ENCODE results near the gene NHSL1.

Gene NHSL1

DNA sequence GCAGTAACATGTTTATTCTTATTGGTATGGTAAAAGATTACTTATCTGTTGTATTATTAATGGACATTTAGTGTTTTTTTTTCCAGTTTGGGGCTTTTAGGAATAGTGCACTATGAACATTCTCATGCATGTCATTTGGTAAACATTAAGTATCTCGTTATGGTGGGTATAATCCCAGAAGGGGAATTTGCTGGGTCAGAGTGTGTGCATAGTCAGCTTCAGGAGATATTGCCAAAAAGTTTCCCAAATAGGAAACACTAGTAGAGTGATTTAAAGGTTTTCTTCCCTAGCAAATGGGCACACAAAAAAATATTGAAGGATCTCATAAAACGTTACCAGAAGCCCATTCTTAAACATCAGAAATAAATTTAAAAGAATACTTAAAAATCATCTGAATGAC lies 25.2 kb upstream of the NHSL1 start:
- DNase-seq (ENCODE audit: low read depth in 2 of 2): no peak

DNA sequence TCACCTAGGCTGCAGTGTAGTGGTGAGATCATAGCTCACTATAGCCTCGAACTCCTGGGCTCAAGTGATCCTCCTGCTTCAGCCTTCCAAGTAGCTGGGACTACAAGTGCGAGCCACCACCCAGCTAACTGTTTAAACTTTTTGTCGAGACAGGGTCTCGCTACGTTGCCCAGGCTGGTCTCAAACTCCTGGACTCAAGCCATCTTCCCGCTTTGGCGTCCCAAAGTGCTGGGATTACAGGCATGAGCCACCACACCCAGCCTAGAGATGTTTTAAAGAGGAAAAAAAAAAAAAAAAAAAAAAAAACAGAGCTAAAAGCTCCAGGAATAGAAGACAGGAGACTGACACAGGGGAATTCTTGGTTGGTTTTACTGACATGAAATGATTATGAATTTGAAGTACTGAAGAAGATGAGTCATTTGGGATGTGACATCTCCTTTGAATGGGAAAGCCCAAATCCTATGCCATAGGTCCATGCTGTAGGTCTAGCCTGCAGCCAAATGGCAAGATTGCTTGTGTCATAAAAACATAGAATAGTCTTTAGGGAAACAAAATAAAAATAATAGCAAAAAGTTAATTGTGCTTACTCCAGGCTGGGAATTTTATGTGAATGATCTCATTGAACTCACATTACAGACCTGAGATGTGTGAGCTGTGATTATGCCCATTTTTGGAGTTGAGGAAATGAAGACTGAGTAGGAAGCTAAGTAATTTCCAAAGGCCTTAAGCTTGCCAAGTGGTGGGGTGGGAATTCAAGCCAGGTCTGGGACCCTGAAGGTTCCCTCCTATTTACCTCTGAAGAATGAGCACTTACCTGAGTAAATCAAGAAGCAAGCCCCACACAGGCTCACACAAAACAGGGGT lies 24.3 kb upstream of the NHSL1 start:
- no peak for DNase-seq (ENCODE audit: low read depth in 2 of 2)

DNA sequence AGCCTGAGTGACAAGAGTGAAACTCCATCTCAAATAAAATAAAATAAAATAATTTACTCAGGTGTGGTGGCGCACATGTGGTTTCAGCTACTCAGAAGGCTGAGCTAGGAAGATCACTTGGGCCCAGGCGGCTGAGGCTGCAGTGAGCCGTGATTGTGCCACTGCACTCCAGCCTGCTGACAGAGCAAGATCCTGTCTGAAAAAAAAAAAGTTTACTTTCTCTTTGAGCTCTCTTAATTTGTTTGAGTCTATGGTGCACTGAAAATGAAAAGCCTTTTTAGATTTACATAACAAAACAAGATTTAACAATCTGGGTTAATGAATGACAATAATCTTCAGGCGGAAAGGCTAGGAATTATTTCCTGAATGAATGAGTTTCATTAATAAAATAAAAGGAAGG lies 23.3 kb upstream of the NHSL1 start:
- no peak for DNase-seq (ENCODE audit: low read depth in 2 of 2)

DNA sequence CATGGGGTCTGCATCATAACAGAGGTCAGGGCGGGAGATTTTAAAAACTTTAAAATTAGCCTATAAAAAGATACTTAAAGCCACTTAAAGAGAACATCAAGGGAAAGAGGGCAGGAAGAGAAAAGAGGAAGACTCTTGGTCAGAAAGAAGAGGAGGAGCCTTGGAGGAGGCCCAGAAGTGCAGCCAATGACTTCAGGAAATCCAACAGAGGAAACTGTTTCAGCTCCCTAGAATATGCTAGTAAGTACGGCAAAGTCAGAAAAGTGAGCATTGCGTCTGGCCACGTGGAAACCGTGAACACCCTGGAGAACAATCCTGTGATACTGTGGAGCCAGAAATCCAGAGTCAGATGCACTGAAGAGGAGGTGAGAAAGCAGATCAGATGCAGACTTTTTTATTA lies 22.5 kb upstream of the NHSL1 start:
- no peak for DNase-seq (ENCODE audit: low read depth in 2 of 2)

DNA sequence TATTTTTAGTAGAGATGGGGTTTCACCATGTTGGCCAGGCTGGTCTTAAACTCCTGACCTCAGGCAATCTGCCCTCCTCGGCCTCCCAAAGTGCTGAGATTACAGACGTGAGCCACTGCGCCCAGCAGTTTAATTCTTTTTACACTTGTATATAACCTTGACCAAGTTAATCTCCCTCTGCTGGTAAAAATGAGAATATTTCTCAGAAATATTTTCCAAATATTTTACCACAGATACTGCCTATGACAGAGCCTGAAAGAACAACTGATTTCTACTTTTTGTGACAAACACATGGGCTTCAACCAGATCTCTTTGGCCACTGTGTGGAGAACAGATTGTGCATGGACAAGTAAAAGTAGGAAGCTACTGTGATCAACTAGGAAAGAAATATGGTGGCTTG lies 21.2 kb upstream of the NHSL1 start:
- DNase-seq (ENCODE audit: low read depth in 2 of 2): no peak

DNA sequence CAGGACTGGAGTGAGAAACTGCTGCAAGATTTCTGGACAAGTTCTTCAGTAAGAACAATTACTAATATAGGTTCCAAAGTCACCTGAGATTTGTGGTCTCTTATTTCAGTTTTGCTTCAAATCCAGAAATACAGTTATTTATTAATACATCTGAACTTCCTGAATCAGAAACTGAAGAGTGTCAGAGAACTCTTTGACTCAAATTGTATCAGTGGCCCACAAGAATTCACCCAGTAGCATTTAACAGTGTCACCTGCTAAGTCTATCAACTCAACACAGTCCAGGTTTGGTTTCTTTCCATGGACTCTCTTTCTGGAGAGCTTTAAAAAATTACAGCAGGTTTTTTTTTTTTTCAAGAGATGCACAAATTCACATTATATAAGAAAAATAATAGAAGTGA lies 18.8 kb upstream of the NHSL1 start:
- no peak for DNase-seq (ENCODE audit: low read depth in 2 of 2)

DNA sequence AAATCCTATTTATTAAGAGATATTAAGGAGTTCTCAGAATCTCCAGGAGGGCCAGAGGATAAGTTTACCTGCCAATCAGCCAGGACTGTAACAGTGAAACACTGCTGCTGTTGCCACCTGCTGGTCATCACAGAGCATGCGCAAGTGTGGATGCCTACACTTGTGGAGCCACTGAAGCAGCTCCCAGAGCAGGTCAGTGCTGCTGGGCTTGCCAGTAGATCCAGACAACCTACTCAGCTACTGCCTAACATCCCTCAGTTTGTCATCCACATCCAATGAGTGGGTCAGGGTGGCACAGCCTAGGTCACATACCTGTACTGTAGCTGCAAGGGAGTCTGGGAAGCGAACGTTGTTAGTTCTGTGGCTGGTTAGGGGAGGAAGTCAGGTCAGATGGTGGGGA lies 18.3 kb upstream of the NHSL1 start:
- peak; percentile 20 to 39 for DNase-seq (ENCODE audit: low read depth in 2 of 2)

DNA sequence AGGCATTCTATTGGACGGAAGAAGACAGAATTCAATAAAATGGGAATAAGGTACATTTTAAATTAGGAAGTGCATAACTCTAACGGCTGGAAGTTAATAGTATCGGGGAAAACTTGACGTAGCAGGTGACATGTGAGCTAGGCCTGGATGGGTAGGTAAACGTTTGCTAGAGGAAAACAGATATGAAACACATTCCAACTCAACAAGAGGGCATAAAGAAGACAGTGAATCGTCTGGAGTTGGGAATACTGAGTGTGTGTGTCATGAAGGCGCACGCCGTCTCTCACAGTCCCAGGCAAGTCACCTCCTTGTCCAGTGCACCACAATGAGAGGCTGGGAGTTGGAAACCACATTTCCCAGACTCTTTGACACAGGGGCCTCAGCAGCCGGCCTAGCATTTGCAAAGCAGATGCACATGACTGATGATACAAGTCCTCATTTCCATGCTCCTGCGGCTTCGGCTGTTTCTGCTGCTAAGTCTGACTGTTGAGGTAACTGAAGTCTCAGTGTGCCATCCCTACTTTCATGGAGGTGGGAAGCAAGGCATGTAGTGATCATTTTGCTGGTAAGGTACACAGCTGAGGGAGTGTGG lies 16.5 kb upstream of the NHSL1 start:
- DNase-seq (ENCODE audit: low read depth in 2 of 2): no peak

DNA sequence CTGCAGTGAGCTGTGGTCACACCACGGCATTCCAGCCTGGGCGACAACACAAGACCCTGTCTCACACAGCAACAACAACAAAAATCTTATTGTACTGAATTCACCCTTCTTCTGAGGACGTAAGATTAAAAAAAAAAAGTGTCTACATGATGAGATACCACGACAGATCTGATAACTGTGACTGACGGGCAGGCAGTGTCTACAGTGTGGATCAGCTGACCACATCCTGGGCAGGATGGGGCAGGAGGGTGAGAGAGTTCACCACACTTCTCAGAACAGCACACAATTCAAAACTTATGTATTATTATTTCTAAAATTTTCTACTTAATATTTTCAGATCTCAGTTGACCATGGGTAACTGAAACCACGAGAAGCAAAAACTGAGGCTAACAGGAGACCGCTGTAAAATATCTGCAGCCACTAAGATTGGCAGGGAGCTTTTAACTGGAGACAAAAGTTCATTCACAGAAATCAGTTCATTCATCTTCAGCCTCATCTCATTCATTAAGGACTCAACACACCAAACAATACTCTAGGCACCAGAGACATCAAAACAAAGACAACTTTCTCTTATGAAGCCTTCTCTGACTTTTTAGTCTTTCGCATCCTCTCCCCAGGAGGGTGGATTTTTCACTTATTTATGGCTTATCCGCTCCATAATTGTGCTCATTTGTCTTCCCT lies 15.7 kb upstream of the NHSL1 start:
- peak in 1 of 2 donors; percentile 15 for DNase-seq (ENCODE audit: low read depth in 2 of 2)

DNA sequence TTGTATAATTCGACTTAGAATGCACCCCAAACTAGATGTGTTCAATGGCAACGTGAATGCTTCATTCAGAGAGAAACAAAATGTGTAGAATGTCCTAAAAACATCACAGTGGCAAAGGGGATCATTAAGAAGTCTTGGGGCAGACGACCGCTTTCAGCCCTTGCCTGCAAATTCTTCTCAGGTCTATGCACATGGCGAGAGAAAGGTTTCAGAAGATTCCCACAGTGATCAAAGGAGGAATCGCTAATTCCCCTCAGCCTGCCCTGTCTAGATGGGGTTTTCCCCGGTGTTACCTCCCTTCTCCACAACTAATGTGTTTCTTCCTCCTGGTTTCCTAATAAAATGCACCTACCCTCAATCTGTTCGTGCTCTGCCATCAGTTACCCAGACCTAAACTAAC lies 13.3 kb upstream of the NHSL1 start:
- no peak for DNase-seq (ENCODE audit: low read depth in 2 of 2)

DNA sequence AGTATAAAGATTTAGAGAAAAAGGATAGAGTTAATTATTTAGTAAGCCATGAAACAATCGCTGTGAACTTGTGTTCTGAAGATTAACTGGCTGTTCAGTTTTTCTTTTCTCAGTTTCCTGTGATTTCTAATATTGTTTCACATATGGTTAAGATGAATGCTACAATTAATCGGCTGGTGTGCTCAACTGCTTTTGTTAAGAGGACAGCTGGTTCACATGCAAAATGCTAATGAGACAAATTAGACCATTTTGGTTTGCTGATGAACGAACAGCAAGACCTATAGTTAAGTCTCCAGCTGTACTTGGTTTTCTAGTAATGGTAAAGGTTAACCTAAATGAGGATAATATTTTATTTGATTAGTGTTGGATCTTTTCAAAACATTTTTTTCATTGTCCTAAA lies 10.8 kb upstream of the NHSL1 start:
- no peak for DNase-seq (ENCODE audit: low read depth in 2 of 2)

DNA sequence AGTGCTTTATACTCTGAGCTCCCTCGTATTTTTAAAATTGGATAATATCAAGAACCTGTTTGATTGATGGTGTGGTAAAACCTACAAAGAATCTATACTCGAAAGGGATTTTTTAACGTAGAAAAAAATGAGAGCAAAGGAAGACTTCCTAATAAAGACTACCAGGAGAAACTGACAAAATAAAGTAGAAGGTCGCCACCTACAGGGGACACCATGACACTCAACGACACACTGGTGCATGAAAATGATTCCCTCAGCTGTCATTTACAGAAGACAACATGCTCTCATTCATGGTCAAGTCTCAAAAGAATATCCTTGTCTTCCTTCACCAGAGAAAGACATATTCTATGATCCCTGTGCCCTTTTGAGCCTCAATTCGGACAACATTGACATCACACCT lies 10.1 kb upstream of the NHSL1 start:
- DNase-seq (ENCODE audit: low read depth in 2 of 2): no peak

DNA sequence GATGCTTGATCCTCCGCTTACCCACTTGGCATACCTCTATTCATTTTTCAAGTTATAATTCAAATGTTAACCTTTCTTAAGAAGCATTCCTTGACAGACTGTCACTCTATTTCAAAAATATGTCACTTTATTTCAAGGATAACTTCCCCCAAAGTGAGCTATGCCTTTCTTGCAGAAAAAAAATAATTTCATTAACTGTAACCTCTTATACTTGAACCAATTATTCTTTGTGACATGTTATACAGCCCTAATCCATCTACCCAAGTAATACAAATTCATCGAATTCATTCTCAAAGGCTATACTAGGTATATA lies 9.3 kb upstream of the NHSL1 start:
- no peak for DNase-seq (ENCODE audit: low read depth in 2 of 2)

DNA sequence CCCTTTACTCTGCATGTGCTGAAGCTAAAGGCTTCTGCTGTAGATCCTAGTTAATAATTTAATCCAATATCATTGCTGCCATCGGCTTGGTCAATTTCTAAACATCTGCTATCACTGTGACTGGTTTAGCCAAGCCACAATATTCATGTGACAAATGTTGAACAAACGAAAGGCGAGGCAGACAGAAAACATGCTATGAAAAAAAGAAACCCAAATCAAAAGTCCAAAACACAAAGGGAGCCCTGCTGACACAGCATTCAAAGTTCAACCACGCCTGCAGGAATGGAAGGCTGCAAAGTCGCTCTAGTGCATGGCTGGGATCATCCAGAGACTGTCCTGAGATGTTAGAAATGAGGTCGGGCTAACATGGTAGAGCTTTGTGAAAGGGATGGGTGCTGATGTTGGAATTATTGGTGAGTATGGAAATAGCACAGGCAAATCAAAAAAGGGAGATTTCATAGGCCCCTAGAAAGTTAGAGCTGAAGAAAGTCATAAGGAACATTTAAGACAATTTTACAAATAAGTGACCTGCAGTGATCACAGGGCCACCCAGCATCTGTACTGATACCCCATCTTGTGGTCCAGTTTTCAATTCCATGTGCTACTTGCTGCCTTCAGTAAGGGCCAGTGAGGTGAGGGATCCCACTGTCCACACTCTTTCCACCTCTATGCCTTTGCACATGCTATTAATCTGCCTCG lies 8.8 kb upstream of the NHSL1 start:
- DNase-seq (ENCODE audit: low read depth in 2 of 2): no peak

DNA sequence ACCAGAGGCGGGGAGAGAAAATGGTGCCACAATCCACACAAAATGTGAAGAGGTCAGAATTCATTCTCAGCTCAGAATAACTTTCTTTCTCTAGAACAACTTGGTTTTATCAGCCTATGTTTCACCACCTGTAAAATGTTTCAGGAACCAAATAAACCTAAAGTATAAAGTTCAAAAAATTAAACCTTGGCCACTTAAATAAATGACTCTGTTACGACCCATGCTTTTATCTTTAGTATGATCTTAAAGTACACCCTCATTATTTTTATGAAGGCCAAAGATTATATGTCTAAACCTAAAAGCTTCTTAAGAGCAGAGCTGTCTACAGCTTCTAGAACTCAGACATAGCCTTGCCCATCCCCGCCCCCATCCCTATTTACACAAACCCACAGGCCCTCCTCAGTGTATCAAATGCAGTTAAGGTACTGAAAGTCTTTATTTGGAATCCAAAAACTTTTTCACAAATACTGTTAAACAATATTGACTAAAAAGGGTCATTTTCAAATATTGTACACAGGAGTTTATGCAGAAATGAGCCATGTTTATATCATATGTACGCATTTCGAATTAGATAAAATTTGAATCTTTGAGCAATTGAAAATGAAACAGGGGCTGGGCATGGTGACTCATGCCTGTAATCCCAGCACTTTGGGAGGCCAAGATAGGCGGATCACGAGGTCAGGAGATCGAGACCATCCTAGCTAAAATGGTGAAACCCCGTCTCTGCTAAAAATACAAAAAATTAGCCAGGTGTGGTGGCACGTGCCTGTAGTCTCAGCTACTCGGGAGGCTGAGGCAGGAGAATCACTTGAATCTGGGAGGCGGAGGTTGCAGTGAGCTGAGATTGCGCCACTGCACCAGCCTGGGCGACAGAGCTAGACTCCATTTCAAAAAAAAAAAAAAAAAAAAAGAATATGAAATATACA lies 5.7 kb upstream of the NHSL1 start:
- DNase-seq (ENCODE audit: low read depth in 2 of 2): no peak

DNA sequence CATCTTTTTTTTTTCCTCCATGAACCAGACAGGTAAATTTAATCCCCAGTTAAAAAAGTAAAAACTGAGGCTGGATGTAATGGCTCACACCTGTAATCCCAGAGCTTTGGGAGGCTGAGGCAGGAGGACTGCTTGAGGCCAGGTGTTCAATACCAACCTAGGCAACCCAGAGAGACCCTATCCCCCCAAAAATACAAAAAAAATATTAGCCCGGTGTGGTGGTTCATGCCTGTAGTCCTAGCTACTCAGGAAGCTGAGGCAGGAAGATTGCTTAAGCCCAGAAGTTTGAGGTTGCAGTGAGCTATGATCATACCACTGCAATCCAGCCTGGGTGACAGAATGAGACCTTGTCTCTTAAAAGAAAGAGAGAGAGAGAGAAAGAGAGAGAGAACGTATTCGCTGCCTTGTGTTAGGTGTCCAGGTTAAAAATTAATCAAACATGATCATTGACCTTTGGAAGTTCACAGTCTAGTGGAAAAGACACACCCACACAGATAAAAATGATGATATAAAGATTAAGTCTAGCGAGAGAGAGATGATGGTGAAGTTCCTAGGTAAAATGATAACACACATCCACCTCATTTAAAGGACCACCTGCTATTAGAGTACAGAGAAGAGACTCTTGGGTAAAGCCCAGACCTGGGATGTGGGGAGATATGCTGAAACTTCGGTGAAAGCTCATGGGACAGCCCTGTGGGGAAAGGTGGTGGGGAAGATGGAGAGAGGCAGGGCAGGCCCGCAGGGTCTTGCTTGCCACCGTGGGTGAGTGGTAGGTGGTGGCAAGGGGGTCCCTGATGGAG lies 4.8 kb upstream of the NHSL1 start:
- no peak for DNase-seq (ENCODE audit: low read depth in 2 of 2)

DNA sequence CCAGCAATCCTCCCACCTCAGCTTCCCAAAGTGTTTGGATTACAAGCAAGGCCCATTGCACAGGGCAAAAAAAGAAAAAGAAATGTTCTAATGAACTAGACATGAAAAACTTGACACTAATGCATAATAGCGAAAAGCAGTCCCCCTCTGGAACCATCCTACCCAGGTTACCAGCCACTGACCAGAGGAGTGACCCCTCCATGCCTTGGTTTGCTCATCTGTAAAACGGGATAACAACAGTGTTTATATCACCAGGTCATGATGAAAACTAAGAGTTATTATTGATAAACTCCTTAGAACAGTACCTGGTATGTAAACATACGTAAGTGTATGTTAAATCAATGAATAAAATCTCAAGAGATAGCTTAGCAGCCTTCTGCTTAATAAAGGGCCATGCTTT lies 3.3 kb upstream of the NHSL1 start:
- no peak for DNase-seq (ENCODE audit: low read depth in 2 of 2)

DNA sequence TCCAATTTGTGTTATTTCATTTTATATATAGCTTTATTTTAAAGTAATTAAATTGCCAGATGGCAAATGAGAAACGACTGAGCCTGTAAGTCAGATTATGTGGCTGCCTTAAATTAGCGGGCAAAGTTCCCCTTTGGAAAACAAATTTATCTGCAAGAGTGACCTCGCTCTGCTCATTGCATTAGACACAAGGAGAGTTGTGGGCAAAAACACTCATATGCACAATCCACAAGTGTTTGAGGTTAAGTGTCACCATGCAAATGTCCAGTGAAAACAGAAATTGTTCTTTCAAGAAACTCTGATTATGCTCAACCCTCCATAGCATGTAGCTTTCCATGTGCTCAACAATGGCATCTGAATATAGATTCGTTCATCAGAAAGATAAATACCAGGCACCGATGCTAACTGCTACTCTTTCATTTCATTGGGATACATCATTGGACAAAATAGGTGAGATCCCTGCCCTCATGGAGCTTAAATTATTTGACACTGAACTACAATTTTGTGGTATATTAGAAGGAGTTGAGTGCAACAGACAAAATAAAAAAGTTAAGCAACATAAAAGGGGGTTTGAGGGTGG lies 1.7 kb upstream of the NHSL1 start:
- no peak for DNase-seq (ENCODE audit: low read depth in 2 of 2)

DNA sequence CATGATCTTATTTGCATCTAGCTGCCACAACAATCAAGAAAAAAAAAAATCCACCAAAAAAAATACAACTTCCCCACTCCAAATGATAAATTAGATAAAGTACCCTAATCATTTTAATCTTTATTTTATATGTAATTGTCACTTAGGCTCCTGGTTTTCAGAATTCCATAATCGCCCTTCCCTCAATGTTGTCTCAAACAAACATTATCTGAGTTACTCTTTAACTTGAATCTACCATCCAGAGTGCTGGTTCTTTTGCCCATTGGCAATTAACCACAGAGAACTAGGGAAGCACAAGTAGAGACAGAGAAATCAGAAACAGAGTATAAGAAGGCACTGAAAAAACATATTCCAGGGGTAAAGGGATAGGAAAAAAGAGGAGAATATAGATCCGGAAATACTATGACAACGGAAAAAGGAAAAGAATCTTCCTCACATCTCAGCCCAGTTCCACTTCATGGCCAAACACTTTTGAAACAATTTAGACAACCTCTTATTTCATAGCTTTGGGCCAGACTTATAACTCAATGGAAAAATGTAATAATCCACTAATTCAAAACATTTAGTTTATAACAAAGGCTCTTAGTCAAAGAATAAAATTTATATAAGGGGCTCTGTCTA lies 861 bp upstream of the NHSL1 start:
- DNase-seq (ENCODE audit: low read depth in 2 of 2): no peak

Data from activated CD8-positive, alpha-beta memory T cell treated with anti-CD3 and anti-CD28 coated beads for 4 hours (primary cell).